Measurements from ENCODE around the gene ATF7. TPM values are rescaled to one million over a fixed set of nuclear protein-coding genes. Genes with fewer than 3 reads are reported as not detected.

ATF7 gene
- total and polyA plus RNA-seq, 2 donors (not counting 3 experiments of a cell fraction or from before 2014, with no cell fraction given) = 36.0 to 68.5 TPM

DNA sequence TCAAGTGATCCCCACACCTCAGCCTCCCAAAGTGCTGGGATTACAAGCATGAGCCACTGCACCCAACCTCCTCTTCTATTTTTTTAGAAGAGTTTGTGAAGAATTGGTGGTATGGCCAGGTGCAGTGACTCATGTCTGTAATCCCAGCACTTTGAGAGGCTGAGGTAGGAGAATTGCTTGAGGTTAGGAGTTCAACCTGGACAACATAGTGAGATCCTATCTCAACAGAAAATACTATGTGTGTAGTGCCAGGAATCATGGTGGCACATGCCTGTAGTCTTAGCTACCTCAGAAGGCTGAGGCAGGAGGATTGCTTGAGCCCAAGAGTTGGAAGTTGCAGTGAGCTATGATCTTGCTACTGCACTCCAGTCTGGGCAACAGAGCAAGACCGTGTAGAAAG, 5.5 kb upstream of the ATF7 start:
- intact Hi-C loops (cut with micrococcal nuclease) = no loop called here
- H3K36me3 ChIP-seq (ENCODE audit: control insufficient read depth in 2 of 2, extremely low read depth in 1 of 2, insufficient read depth in 2 of 2, low read length in 2 of 2) = no peaks in the 10 kb centered on the region
- ChIA-PET CTCF (interaction anchor here (0.7 kb wide), 1 partner anchor 120 kb away, joined by 3 read pairs; no protein-coding TSS in a partner anchor), POLR2A (no interaction called here)
- DNase-seq (ENCODE audit: low read depth, low spot score) (no peak), FAIRE-seq (no peak)
- H3K9ac ChIP-seq (replicated peaks; ENCODE audit: extremely low read depth, insufficient read depth, low read length) = no peak overlapping the region
- TF ChIP-seq EZH2 (IDR thresholded peaks at IDR 0.05; ENCODE audit: borderline replicate concordance, low read depth, low read length, severe bottlenecking) (no peak), MYC (IDR thresholded peaks at IDR 0.05; ENCODE audit: low read depth, low read length) (no peak), FOS (IDR thresholded peaks at IDR 0.05; ENCODE audit: borderline replicate concordance, insufficient read depth, low read length) (no peak), JUN (IDR thresholded peaks at IDR 0.05; ENCODE audit: borderline replicate concordance, insufficient read depth, insufficient read length, low read depth) (no peak), POLR2AphosphoS5 (IDR thresholded peaks at IDR 0.05; ENCODE audit: insufficient read depth, low read depth, low read length) (no peak), GATA2 (IDR thresholded peaks at IDR 0.05; ENCODE audit: insufficient read depth, insufficient read length, low read depth, low read length) (no peak), POLR2A (IDR thresholded peaks at IDR 0.05; ENCODE audit: low read depth, low read length) (no peak)
- TF ChIP-seq, protein P1, sequence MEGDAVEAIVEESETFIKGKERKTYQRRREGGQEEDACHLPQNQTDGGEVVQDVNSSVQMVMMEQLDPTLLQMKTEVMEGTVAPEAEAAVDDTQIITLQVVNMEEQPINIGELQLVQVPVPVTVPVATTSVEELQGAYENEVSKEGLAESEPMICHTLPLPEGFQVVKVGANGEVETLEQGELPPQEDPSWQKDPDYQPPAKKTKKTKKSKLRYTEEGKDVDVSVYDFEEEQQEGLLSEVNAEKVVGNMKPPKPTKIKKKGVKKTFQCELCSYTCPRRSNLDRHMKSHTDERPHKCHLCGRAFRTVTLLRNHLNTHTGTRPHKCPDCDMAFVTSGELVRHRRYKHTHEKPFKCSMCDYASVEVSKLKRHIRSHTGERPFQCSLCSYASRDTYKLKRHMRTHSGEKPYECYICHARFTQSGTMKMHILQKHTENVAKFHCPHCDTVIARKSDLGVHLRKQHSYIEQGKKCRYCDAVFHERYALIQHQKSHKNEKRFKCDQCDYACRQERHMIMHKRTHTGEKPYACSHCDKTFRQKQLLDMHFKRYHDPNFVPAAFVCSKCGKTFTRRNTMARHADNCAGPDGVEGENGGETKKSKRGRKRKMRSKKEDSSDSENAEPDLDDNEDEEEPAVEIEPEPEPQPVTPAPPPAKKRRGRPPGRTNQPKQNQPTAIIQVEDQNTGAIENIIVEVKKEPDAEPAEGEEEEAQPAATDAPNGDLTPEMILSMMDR (IDR thresholded peaks at IDR 0.05; ENCODE audit: extremely low read depth in 1 of 2, insufficient read depth in 1 of 2, low read depth in 1 of 2, low read length in 2 of 2) = no peak
- TF ChIP-seq, protein P2, sequence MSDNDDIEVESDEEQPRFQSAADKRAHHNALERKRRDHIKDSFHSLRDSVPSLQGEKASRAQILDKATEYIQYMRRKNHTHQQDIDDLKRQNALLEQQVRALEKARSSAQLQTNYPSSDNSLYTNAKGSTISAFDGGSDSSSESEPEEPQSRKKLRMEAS (IDR thresholded peaks at IDR 0.05; ENCODE audit: insufficient read depth, insufficient read length) = no peak
- H3K4me2 ChIP-seq (ENCODE audit: insufficient read depth, low read length) = no peak overlapping the region
- no TSS peak for BruUV-seq (replicated peaks)
- no peak overlapping the region for H3K4me3 ChIP-seq (replicated peaks in 1 of 3; ENCODE audit: insufficient read depth in 1 of 3, low read depth in 1 of 3, low read length in 3 of 3)
- H3K4me1 ChIP-seq (ENCODE audit: control insufficient read depth, extremely low read depth, insufficient read depth, low read length) = peaks cover 2% of the 10 kb centered on the region
- no peaks in the 10 kb centered on the region for H4K20me1 ChIP-seq (replicated peaks; ENCODE audit: control insufficient read depth, extremely low read depth, insufficient read depth, low read length)
- H3K27me3 ChIP-seq (ENCODE audit: control insufficient read depth in 2 of 2, insufficient read depth in 2 of 2, low read length in 2 of 2) = peaks cover 0 to 2% of the 10 kb centered on the region in 2 experiments
- dilution Hi-C loops (cut with MboI; ENCODE audit: extremely low pct_ligation_motif_present, low sequenced_read_pairs) = no loop called here
- H3K79me2 ChIP-seq (ENCODE audit: control insufficient read depth, insufficient read depth, low read length) = no peaks in the 10 kb centered on the region
- no peak overlapping the region for H2AFZ ChIP-seq (ENCODE audit: low read depth, low read length)
- no peaks in the 10 kb centered on the region for H3K9me1 ChIP-seq (replicated peaks; ENCODE audit: control insufficient read depth, extremely low read depth, insufficient read depth, low read length)
- no peak overlapping the region for H3K27ac ChIP-seq (ENCODE audit: insufficient read depth, low read depth, low read length)
- H3K9me3 ChIP-seq (replicated peaks; ENCODE audit: control insufficient read depth, insufficient read depth, low read length) = no peaks in the 10 kb centered on the region
